Nucleus accumbens (tissue), 56 donors: ENCODE results near the gene ITPR1.
A peak's percentile ranks its signal among the peaks of the same experiment; 100 is the strongest.

Experiments
- DNase-seq, 56 donors: peaks; one replicate each; lab custom pipeline; 2025; lab: John Stamatoyannopoulos, UW

Gene ITPR1

DNA sequence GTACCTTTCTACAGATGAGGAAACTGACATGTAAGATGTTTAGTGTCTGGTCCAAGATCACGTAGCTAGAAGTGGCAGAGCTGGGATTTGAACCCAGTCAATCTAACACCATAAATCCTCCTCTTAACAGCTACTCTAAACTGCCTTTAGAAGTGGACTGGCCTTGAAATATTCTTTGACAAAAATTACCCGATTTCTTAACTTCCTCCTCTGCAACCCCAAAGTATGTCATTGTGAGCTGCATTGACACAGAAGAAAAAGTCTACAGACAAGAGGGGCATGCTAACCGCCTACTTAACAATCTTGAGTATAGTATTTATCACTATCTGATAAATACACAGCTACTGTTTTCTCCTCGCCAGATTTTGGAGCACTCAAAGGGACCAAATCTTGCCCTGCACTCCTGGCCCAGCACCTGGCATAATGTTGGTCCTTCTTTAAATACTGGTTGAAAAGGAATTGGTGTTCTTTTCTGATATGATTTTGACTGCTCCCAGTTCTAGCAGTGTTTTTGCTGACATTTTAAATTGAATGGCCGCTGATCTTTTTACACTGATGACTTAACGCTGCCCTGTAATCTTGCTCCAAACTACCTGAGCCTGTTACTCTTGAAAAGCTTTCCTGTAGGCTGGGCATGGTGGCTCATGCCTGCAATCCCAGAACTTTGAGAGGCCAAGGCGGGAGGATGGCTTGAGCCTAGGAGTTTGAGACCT, 36.9 kb downstream of the ITPR1 start:
- no peak for DNase-seq

DNA sequence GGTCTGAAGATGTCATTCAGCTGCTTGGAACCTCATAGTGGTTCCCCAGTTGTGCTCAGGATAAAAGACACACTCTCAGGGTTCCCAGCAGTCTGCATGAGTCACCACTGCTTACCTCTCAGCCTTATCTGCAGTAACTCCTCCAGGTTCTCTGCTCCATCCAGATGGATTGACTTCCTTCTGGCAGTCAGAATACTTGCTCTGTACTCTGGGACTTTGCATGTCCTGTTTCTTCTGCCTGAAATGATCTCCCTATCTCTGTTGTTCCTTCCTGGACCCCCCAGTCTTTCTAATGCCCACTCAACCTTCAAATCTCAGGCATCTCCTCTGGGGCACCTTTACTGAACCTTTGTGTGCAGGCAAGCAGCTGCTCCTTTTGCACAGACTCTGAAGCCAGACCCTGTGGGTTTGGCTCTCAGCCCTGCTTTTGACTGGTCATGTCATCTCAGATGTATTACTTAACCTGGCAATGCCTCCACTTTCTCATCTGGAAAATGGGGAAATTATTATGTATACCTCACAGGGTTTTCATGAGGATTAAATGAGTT, 38.4 kb downstream of the ITPR1 start:
- DNase-seq: peak in 12 of 56 donors; percentile 3 to 58 (median 20)

DNA sequence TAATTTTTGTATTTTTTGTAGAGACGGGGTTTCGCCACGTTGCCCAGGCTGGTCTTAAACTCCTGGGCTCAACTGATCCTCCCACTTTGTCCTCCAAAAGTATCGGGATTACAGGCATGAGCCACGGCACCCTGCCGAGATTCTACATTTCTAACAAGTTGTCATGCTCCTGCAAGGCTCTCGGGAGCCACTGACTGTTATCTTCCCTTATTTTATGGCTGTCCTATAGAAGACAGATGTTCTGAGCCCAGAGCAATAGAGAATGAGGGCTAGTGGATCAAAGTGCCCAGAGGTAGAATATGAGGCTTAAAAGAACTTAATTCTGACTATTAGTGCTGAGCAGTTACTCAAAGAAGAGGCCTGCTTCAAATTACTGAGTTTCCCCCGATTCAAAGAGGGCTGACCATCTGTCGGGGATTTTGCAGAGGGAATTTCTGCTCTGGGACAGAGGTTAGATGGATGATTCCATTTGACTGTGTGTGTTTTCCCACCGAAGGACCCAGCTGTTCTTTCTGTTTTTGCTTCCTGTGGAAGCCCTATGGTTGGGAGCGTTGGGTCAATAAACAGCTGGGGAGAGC, 39.5 kb downstream of the ITPR1 start:
- no peak for DNase-seq

DNA sequence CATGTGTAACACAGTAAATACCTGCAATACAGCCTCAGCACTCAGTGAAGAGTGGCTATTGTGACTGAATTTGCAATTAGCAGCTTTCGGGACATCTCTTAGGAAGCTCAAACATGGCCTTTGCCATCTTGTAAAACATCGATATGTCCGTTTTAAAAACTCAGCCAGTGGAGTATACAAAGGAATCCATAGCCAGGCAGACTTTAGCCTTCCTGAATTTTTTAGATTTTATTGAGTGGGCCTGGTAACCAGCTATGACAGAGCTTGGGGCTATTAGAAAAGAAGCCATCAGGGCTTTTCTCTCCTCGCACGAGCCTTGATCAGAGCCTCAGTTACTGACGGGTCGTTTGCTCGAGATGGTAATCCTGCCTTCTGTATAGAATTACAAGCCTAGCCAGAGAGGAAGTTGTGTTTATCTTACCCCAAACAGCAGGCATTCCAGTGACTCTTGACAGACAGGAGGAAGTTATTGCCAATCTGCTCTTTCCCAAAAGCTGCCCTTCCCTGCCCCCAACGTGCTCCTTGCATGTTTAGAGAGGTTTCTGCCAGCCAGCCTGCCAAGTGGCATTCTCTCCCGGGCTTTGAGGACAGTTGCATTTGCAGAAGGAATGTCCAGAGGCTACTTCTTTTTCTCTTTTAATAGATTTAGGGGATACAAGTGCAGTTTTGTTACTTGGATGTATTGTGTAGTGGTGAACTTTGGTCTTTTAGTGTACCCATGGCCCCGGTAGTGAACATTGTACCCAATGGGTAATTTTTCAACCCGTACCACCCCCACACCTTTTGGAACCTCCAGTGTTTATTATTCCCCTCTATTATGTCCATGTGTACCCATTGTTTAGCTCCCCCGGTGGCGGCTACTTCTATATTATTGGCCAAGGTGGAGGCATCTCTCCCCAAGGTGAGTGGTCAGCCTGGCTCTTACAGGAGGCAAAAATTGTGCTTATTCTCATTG, 40.6 kb downstream of the ITPR1 start:
- peak in 1 of 56 donors; percentile 8 for DNase-seq

DNA sequence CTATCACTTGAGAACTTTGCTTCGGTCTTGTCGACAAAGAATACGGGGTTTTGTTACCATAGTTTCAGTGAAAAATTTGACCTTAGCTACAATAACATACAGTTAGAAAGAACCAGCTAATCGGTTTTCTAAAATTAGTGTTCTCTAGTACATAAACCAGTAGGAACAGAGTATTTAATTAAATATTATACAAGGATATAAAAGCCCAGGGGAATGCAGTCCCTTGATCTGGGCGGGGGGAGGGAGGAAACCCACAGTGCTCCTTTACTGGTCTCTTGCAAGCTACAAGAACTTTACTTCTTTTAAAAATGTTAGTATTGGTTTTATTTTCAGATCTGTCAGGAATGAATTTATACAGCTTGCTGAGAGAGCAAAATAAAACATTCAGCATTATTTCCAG, 41.8 kb downstream of the ITPR1 start:
- no peak for DNase-seq

DNA sequence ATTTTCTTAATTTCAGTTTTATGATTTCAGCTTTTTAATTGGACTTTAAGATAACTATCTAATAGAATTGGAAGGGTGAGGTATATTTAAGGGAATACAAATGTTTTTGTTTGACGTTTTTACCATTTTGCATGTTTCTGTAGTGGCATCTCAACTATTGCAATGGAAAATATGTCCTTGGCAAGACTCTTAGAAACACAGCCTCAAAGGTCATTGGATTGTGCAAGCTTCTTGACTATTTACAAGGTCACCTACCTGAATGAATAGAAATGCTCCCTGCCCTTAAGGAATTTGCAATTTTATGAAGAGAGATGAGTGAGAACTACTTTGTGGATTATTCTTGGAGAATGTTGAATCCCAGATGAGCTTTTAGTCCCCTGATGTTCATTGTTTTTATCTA, 43.1 kb downstream of the ITPR1 start:
- no peak for DNase-seq

DNA sequence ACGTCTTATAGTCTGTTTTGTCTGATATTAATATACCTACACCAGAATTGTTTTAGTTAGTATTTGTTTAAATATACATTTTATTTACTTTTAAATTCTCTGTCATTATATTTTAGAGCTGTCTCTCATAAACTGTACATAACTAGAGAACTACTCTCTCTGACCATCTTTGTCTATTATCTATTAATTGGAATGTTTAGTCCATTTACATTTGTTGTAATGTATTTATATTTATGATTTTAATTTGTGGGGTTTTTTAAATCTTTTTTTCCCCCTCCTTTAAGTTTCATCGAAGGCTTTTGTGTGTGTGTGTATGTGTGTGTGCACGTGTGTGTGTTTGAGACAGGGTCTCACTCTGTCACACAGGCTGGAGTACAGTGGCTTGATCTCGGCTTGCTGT, 47.1 kb downstream of the ITPR1 start:
- no peak for DNase-seq

DNA sequence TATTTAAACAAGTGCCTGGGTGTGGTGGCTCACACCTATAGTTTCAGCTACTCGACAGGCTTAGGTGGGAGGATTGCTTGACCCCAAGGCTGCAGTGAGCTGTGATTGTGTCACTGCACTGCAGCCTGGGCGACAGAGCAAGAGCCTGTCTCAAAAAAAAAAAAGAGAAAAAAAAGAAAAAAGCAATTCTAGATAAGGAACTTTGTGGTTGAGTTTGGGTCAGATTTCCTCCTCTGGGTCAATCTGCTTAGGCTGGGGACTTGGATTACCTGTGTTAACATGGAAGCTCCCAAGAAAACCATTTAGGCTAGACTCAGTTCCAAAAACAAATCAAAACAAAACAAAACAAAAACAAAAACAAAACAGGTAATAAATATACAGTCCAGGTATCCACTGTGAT, 50.0 kb downstream of the ITPR1 start:
- DNase-seq: no peak

DNA sequence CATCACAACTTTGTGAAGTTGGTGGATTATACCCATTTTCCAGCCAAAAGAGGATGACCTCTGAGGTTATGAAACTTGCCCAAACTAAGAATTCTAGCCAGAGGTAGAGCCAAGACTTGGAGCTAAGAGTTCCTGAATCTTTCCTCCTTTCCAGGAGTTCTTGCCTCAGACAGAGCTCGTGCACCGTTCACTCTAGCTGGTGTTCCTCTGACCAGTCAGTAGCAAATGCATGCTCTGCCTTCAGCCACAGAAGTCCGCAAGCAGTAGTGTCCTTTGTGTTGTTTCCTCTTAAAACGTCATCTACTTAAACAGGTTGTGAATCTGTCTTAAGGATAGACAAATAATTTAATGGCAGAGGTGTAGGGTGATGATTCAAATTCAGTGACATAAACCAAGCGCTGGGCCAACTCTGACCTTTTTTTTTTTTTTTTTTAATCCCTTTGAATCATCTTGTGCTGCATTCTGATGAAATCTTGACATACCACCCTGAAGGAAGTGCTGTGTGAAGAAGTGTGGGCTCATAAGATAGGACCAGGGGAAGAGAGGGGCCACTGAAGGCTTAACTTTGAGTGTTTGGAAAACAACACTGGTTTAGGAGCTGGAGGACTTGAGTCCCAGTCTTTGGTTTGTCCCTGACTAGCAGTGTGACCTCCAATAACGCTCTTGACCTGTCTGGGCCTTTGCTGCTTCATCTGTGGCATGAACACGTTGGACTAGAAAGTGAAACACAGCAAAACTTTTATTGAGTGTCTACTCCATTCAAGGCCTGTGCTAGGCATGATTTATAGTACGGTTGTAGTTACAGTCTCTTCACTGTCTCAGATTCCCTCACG, 53.4 kb downstream of the ITPR1 start:
- no peak for DNase-seq

DNA sequence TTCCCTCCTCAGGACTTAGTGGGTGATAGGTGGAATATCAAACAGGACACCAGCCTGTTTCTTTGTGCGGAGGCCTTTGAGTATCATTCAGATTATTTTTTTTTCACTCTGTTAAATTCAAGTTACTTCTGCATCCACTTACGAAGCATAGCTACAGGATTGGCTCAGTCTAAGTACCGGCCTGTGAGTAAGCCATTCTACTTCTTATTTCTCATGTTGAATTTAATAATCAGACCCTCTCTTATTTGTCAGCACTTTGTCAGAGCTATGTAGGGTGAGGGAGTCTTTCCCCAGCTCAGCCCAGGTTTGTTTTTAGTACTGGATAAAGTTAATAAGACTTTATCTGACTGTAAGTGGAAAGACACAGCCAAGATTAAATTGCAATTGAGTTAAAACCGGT, 54.7 kb downstream of the ITPR1 start:
- DNase-seq: no peak

DNA sequence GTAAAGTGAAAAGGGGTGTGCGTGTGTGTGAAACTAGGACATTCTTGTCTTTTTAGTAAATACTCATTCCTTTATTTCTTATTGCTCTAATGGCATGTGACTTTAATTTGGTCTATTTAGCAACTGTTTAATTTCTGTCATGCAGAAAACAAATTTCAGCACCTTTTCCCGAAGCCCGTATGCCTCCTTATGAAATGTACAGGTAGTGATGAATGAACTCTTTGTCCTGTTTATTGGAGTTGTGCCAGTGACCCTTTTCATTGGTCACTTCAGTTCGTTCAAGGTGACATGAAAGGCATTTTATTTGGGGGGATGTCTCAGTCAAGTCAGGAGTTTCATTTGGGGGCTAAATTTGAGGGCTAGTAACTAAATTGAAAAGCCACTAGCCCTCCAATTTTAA, 55.2 kb downstream of the ITPR1 start:
- no peak for DNase-seq

DNA sequence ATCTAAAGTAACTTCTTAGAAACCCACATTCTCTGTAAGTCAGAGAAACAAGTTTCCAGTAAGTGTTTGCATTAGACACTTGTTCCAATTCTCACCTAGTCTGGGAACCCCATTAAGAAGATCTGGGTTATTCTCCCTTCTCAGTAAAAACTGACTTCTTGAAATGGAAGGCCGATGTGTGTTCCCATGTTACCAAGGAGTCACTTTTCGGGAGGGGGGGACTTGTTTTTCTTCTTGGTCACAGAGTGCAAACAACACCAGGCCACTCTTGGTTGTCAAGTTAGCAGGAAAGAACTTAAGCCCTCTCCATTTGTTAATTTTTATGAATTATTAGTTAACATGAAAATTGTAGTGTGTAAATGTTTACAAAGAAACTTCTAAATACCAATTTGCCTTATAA, 55.6 kb downstream of the ITPR1 start:
- DNase-seq: no peak

DNA sequence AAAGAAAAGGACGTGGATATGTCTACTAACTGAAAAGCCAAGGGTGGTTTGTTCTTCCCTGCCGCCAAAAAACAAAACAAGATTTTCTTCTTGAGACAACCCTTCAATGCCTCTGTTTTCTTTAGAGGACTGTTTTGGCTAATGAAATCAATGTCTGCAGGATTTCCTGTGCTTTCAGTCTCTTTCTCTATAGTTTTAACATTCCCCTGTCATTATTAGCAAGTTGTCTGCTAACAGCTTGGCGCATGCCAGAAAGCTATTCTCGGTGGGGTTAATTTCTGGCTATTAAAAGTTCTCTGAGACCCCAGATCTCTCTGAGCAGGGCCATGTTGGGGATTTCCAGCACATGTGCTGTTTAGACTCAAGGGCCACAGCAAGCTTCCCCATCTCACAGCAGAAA, 56.7 kb downstream of the ITPR1 start:
- DNase-seq: no peak

DNA sequence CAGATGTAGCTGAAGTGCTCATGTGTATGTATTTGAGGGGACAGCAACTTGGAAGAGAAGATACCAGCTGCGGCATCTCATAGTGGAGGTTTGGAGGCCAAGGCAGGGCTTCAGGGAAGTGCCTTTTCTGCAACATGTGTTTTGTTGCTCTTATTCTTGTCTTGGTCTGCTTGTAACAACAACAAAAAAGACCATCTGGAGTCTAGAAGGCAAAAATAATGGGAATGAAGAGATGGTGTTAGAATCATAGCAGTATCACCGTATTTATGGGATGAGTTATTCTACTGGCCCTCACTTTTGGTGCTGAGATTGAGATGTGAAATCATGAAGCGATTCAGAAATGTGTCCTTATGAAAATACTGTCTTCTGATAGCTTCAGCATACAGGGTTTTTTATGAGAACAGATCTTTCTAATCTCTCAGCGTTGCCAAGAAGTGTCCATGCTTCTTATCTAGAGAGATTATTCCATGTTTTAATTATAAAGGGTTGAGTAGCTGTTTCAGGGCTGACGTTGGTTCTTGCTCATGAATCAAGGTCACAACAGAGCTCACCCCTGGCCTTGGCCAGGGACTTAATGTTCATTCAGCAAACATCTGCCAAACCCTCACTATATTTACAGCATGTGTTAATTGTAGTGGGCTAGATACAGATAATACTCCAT, 58.0 kb downstream of the ITPR1 start:
- DNase-seq: no peak

DNA sequence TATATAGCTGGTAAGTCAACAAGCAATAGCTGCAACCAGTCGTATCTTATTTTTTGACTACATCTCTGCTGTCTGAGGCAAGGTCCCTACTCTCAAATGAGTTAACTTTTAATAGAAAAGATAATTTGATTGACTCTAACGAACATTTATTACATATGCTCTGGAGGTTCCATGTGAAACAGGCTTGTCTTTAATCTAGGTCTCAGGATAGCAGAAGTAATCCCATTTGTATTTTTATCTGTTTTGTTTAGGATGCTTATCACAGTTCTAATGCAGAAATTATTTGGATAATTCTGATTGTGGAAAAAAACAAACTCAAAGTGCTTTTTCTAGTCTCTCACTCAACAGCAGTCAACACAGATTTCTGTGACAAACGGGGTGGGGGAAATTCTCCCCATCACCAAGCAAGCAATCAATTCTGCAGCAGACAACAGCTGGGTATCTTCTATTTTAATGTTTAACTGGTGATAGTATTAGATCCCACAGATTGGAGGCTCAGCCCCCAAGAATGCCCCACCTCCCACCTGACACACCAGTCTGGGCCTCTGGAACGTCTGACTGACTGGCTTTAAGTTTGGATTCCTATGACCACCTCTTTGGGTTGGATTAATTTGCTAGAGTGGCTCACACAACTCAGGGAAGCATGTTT, 58.8 kb downstream of the ITPR1 start:
- no peak for DNase-seq

DNA sequence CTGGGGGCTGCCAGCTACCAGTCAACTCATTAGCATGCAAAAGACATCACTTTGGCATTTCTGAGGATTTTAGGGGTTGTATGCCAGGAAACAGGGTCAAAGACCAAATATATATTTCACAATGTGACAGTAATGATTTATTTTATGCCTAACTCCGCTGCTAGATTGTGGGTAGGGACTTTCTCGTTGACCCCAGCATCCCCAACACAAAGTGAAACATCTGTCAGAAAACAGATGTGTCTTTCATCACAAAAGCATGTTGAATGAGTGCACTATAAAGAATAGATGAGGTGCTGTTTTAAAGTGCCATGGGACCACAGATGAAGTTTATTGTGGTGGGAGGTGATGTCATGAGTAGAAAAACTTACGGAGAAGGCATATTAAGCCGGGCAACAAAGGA, 59.7 kb downstream of the ITPR1 start:
- no peak for DNase-seq

DNA sequence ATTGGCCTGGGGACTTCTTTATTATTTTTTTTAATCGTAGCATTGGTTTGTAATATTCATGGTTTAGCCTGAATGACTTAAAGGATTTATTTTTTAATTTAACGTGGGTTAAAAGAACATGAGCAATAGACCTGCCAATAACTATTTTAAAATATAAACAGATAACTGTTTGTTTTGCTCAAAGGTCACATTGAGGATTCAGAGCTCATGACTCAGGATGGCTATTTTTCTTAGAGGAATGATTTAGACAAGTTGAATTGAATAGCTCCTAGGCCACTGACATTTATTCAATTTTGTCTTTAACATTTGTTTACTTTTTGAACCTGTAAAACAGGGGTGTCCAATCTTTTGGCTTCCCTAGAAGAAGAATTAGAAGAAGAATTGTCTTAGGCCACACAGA, 68.5 kb downstream of the ITPR1 start:
- DNase-seq: no peak

DNA sequence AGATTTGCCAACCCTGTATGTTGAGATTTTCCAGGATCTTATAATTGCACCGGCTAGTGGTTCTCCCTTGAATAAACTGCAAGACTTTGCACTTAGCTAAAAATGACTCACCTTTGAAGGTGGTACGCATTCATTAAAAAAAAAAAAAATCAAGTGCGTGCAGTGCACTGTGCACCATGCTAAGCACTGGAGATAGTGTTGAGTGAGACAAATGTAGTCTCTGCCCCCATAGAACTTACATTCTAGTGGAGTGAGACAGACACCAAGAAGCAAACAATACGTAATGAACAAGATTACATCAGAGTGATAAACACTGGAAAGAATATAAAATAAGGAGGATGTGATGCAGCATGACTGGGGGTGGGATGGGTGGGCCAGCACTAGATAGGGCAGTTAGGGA, 69.4 kb downstream of the ITPR1 start:
- DNase-seq: no peak

DNA sequence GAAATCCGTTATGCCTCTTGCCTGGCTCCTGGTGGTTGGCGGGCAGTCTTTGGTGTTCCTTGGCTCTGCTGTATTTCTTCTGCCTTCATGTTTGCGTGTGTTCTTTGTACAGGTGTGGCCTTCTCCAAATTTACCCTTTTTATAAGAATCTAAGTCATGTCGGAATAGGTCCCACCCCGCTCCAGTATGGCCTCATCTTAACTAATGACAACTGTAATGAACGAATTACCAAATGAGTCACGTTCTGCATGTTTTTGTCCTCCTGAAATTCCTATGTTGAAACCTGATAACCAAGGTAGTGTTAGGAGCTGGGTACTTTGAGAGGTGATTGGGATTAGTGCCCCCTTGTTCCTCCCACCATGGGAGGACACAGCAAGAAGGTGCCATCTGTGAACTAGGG, 71.1 kb downstream of the ITPR1 start:
- DNase-seq: no peak
